GM12872 (cell line): Measurements from ENCODE around the gene GRID1.

Source experiments
- CTCF ChIP-seq: IDR thresholded peaks from 3 replicates; pipeline ENCODE4 v1.5.1; 2011; ENCODE audit warnings: low read depth, mild to moderate bottlenecking, low read length, moderate library complexity; ENCODE audit not compliant: insufficient read depth

Gene GRID1

GRCh38 chr10:85611746-85612377, 754.7 kb downstream of the GRID1 start:
- no peak for TF ChIP-seq CTCF

GRCh38 chr10:85611093-85611740, 755.4 kb downstream of the GRID1 start:
- no peak for TF ChIP-seq CTCF

- no peak for TF ChIP-seq CTCF
These were observed 756.1 kb downstream of the GRID1 start for GRCh38 chr10:85610381-85611092.

- TF ChIP-seq CTCF = no peak
These were observed 757.1 kb downstream of the GRID1 start for GRCh38 chr10:85609509-85609908.

GRCh38 chr10:85608706-85609105, 757.9 kb downstream of the GRID1 start:
- TF ChIP-seq CTCF = no peak

GRCh38 chr10:85607043-85607695, 759.4 kb downstream of the GRID1 start:
- TF ChIP-seq CTCF = no peak

GRCh38 chr10:85606401-85606800, 760.2 kb downstream of the GRID1 start:
- no peak for TF ChIP-seq CTCF
